NOMO-1 (cell line): ENCODE results near the gene SLAMF1.
A peak's percentile ranks its signal among the peaks of the same experiment; 100 is the strongest.
"Not testable (repeated sequence)": the region's sequence is repeated elsewhere in the genome, so short reads cannot be mapped to it uniquely, and the experiment has no call there.

Experiments
- DNase-seq, 2 experiments: peaks; one replicate each; lab custom pipeline; 2025; ENCODE audit not compliant: unreplicated experiment in 2 of 2; lab: John Stamatoyannopoulos, UW

SLAMF1 gene

DNA sequence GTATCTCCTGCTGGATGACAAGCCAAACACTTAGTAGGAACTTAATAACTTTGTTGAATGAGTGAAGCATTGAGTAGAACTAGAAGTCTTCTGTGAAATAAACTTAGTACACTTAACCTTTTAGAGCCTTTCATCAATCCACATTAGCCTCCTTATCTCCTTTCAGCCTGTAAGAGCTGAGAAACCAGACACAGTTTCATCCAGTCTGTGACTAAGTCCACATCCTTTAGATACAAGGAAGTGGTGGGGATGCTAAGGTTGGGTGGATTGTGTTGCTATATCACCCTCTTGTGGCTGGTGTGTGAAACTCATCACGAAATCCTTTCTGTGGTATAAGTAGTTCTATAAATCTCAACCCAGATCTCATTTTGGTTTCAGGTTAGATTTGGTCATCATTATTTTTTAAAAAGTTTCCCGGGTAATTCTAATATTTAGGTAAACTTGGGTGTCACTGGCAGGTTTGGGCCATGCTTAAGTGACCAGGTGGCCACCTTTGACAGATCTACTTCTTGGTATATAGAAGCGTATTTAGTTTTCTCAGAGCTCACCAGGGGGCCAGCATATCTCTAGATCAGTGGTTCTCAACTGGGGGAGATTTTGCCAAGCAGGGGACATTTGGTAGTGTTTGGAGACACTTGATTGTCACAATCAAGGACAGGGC lies 39.7 kb downstream of the SLAMF1 start:
- DNase-seq: peak; percentile 53 to 79

GRCh38 chr1:160606611-160607010 lies 40.2 kb downstream of the SLAMF1 start:
- DNase-seq: no peak

DNA sequence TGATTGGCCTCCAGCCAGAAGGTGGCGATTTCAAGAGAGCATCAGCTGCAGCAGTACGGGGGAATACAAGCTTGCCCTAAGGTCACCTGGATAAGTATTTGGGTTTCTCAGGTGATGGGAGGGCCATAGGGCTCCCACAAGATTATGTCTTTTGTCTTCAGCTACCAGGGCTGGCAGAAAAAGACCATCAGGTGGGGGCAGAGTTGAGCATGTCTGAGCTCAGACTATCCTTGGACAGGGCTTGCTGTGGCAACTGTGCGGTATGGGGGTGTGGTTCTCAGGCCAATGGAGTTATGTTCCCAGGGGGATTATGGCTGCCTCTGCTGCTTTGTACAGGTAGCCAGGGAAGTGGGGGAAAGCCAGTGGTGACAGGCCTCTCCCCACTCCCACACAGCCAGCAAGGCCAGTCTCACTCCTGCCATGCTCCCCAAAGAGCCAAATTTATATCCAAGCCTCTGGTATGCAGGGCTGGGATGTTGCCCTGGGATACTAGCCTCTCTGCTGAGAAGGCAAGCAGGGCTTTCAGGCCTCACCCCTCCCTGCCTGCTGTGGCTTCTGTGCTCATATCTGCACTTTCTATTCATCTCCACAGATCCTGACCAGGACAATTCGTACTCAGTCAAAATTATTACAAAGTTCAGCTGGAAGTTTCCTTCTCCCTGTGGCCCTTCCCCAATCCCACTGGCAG lies 40.9 kb downstream of the SLAMF1 start:
- DNase-seq: no peak

DNA sequence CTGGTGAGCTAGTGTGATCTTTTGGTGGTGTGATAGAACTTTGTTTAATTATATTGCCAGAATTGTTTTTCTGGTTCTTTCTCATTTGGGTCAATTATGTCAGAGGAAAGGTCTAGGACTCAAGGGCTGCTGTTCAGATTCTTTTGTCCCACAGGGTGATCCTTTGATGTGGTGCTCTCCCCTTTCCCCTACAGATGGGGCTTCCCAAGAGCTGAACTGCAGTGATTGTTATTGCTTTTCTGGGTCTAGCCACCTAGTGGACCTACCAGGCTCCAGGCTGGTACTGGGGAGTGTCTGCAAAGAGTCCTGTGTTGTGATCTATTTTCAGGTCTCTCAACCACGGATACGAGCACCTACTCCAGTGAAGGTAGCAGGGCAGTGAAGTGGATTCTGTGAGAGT lies 41.6 kb downstream of the SLAMF1 start:
- DNase-seq: no peak

DNA sequence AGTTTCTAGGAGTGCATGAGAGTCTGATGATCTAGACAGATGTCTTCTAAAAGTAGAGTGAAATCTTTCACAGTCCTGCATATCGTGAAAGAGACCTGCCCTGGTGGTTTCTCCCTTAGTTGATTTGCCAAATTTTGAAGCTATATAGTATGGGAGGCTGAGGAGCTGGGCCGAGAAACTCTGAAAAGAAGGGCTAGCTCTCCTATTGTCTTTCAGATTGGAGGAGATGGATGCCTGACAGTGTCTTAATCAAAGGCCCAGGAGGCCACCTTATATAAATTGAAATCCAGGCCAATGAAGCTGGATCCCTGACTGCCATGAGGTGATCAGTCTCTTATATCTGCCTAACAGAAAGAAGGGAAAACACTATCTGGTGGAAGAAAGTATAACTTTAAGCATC lies 49.1 kb downstream of the SLAMF1 start:
- no peak for DNase-seq

- no peak for DNase-seq
Measured at GRCh38 chr1:160597051-160597450, 49.8 kb downstream of the SLAMF1 start.

GRCh38 chr1:160590488-160590887 lies 56.4 kb downstream of the SLAMF1 start:
- DNase-seq: no peak

DNA sequence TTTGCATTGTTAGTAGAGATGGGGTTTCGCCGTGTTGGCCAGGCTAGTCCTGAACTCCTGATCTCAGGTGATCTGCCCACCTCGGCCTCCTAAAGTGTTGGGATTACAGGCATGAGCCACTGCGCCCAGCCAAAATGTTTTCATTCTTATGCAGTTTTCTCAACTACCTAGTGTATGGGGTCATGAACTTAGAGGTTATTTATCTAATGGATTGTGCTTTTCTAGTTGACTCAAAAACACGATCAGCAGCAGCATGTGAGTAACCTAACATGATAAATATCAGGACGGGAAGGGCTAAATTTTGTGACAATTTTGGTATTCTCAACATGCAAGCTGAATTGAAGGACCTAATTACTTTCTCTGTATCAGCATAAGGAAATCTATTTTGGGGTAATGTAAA lies 58.4 kb downstream of the SLAMF1 start:
- no peak for DNase-seq

DNA sequence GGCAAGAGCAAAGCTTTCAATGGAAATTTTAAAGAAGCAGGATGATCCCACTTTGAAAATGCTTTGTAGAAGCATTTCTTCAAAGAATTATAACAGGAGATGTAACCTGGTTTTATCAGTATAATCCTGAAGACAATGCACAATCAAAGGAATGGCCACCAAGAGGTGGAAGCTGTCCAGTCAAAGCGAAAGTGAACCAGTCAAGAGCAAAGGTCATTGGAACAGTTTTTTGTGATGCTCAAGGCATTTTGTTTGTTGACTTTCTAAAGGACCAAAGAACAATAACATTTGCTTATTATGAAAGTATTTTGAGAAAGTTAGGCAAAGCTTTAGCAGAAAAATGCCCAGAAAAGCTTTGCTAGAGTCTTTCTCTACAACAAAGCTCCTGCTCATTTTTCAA lies 62.1 kb downstream of the SLAMF1 start:
- no peak for DNase-seq

DNA sequence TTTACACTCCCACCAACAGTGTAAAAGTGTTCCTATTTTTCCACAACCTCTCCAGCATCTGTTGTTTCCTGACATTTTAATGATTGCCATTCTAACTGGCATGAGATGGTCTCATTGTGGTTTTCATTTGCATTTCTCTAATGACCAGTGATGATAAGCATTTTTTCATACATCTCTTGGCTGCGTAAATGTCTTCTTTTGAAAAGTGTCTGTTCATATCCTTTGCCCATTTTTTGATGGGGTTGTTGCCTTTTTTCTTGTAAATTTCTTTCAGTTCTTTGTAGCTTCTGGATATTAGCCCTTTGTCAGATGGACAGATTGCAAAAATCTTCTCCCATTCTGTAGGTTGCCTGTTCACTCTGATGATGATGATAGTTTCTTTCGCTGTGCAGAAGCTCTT lies 63.9 kb downstream of the SLAMF1 start:
- DNase-seq: not testable (repeated sequence)

DNA sequence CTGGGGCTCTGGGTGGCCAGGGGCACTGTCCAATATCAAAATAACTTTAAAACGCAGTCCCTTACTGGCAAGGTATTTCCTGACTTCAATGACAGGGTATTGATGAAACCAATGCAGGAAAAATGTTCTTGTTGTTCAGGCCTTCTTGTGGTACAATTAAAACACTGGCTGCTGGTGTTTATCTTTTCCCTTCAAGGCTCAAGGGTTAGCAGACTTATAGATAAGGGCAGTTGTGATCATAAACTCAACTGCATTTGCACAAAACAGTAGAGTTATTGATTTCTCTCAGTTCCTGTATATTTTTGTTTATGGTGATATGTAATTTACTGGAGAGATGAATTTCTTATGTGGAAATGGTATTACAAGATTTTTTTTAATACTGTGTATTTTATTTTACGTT lies 64.9 kb downstream of the SLAMF1 start:
- no peak for DNase-seq

- DNase-seq: peak; percentile 14 to 52
Measured at GRCh38 chr1:160580221-160580812, 66.5 kb downstream of the SLAMF1 start.

DNA sequence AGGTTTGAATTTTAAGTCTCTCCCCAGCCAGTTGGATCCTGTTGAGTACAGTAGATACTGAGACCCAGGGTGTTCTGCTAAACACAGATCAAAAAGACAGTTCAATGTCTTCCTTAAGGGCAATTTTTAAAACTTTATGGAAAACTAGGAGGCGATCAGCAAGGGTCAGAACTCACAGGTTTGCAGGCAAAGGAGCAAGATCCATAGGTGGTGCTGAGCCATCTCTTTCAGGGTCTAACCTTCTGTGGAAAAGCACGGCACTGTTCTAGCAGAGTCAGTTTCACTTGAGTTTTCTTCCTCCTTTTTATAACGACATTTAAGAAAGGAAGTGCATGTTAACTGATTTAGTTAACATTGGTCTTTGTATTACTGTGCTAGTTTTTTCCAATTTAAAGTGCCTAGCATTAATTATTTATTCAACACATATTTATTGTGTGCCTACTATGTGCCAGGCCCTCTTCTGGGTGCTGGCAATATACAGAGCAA lies 67.6 kb downstream of the SLAMF1 start, which contains the start of gene CD84:
Gene CD84 (minus strand): TSS at position 281 of the 486 bp plus-strand sequence. CDS start 59 bp downstream, at position 222.
- DNase-seq: peak; percentile 64 to 81

- peak in 1 of 2 experiments; percentile 36 for DNase-seq
Measured at GRCh38 chr1:160578525-160579191, 68.2 kb downstream of the SLAMF1 start.

- peak; percentile 32 to 52 for DNase-seq
Measured at GRCh38 chr1:160578175-160578524, 68.7 kb downstream of the SLAMF1 start.

GRCh38 chr1:160577671-160578070 lies 69.2 kb downstream of the SLAMF1 start:
- no peak for DNase-seq

GRCh38 chr1:160576884-160577283 lies 70.0 kb downstream of the SLAMF1 start:
- DNase-seq: no peak

DNA sequence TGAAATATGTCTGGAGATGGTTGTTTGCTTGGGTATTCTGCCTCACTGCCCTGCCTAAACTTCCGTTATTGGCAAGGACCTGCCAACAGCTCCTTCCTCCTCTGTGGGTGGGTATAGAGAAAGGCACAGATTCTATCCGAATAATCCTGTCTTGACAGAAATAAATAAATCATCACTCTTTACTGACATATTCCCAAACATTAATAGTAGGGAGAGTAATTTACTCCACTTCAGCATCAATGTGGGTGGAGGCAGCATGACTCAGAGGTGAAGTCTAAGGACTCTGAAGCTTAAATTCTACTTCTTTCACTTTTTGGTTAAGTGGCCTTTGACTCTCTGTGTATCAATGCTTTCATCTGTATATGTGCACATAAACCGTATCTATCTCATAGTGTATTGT lies 70.5 kb downstream of the SLAMF1 start:
- no peak for DNase-seq

DNA sequence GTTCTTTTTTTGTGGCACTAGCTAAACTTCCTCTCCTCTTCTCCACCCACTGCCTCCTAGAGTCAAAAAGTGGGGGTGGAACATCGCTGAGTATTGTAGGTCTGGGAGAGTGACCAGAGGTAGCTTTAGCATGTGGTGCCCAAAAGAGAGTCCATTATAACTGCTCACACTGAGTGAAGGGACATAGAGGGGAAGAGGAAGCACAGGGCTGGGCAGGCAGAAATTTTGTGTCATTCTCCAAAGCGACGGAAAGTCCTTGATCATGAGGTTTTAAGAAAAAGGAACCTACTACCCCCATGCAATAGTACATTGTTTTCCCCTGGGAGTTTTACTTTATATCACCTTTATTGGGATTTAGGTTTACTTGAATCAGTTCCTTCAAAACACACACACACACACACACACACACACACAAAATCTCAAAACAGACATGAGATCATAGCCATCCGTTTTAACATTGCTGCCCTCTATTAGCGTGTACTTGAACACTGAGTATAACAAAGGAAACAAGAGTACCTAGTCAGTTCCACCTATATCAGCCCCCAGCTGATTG lies 71.7 kb downstream of the SLAMF1 start:
- DNase-seq: peak; percentile 60 to 78

GRCh38 chr1:160570840-160571239 lies 76.0 kb downstream of the SLAMF1 start:
- no peak for DNase-seq

DNA sequence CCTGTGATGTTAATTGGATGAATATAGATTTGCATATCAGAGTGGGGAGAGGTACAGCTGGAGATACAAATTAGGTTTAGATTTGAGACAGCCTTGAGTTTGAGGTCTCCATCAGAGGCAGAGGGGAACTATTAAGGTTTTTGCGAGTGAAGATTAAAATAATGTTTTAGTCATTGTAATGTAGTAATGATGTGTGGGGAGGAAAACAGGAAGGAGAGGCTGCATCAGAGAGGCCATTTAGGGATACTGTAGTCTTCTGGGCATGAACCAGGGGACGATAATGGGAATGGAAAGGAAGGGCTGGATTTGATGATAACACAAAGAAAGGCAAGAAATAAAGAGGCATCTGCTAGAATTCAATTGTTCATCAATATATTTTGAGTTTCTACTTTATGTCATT lies 77.0 kb downstream of the SLAMF1 start:
- DNase-seq: no peak
